Brain microvascular endothelial cell (primary cell): Measurements from ENCODE around the gene TBC1D10A.

Experiments
- DNase-seq: peaks from one replicate; pipeline ENCODE4 v3.0.0-alpha.2; 2020
- H3K27ac ChIP-seq: fragments of 250-450 bp; sonication (Bioruptor Pico); 2 replicates; pipeline ENCODE4 v1.5.1; 2020; ENCODE audit warnings: mild to moderate bottlenecking, moderate library complexity
- H3K27me3 ChIP-seq: fragments of 250-450 bp; sonication (Bioruptor Pico); replicated peaks from 2 replicates; pipeline ENCODE4 v1.5.1; 2020; ENCODE audit warnings: mild to moderate bottlenecking
- H3K36me3 ChIP-seq: fragments of 250-450 bp; sonication (Bioruptor Pico); replicated peaks from 2 replicates; pipeline ENCODE4 v1.5.1; 2020; ENCODE audit warnings: mild to moderate bottlenecking
- H3K4me3 ChIP-seq: 2 replicates; pipeline ENCODE4 v1.5.1; 2011; ENCODE audit warnings: low read depth, mild to moderate bottlenecking, control low read depth, low read length, moderate library complexity
- CTCF ChIP-seq: IDR thresholded peaks from 2 replicates; pipeline ENCODE4 v1.5.1; 2011; ENCODE audit warnings: low read depth, mild to moderate bottlenecking, moderate library complexity, low read length, control low read depth, inconsistent platforms; ENCODE audit errors: missing control alignments
- in situ Hi-C: cut with HindIII; loops from 2 replicates; pipeline ENCODE4 v1.10.0; 2017; ENCODE audit warnings: low sequenced_read_pairs, low pct_ligation_motif_present

Gene TBC1D10A, protein sequence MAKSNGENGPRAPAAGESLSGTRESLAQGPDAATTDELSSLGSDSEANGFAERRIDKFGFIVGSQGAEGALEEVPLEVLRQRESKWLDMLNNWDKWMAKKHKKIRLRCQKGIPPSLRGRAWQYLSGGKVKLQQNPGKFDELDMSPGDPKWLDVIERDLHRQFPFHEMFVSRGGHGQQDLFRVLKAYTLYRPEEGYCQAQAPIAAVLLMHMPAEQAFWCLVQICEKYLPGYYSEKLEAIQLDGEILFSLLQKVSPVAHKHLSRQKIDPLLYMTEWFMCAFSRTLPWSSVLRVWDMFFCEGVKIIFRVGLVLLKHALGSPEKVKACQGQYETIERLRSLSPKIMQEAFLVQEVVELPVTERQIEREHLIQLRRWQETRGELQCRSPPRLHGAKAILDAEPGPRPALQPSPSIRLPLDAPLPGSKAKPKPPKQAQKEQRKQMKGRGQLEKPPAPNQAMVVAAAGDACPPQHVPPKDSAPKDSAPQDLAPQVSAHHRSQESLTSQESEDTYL

GRCh38 chr22:30326706-30327362 lies at the start of gene TBC1D10A:
TBC1D10A (minus strand) TSS chr22:30326941; CDS start chr22:30326881, 60 bp downstream.
- peak within 1 kb of the TSS; percentile 79 for H3K4me3 ChIP-seq

DNA sequence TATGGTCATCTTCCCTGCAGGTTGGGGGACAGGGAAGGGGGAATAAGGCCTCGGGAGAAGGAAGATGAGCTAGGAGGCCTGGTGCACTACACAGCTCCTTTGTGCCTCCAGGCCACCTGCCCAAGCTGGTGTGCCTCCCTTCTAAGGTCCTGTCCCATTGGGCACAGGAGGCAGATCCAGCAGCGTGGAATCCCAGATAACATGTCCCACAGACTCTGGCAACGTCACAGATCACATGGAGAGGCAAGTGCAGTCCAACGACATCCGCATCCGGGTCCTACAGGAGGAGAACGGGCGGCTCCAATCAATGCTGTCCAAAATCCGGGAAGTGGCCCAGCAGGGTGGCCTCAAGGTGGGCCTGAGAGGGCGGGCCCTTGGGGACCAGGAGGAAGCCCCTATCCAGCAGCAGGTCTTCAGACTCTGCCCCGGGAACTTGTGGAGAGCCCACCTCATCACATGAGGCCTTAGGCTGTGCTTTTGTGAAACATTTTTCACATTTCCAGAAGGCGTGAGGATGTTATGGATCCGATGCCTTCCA lies 48.6 kb upstream of the TBC1D10A start:
- peaks cover 17% of the 10 kb centered on the region for H3K36me3 ChIP-seq
- in situ Hi-C loops, result no loop called here

More at GRCh38 chr22:30326706-30327362, at the start of gene TBC1D10A:
- Histone ChIP-seq H3K36me3 (peaks cover 4% of the 10 kb centered on the region), H3K27me3 (no peaks in the 10 kb centered on the region), H3K27ac (peak within 1 kb of the TSS; percentile 77)
- TF ChIP-seq CTCF, result no peak
- in situ Hi-C loops, result no loop called here
- DNase-seq, result peak; percentile 68

DNA sequence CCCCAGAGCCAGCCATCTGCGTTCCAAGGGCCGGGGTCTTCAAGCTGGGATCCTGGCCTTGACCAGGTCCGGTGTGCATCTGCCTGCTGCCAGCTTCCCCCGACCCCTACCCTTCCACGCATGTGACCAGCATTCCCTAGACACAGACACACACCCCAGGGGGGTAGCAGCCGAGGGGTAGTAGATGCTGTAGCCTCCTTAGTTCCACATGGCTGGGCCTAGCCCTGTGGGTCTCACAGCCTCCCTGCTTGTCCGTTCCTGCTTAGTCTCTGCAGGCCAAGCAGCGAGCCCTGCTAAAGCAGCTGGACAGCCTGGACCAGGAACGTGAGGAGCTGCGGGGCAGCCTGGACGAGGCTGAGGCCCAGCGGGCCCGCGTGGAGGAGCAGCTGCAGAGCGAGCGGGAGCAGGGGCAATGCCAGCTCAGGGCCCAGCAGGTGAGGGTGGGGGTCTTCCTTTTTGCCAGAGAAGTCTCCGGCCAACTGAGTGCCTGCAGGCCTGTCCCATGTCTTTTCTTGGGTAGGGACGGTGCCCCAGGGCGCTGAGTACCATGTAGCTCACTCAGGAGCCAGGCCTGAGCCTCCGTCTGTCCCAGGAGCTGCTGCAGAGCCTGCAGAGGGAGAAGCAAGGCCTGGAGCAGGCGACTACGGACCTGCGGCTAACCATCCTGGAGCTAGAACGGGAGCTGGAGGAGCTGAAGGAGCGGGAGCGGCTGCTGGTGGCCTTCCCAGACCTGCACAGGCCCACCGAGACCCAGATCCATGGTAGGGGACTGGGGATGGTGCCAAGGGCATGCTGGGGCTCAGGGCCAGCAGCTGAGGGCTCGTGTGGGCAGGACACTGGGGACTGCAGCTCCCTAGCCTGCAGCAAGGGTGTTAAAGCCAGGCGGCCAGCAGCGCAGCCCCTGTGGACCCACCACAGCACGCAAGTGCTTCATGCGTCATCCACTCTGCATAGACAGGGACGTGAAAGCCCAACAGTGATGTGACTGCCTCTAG lies 46.9 kb upstream of the TBC1D10A start:
- DNase-seq, result no peak
- Histone ChIP-seq H3K4me3 (no peak overlapping the region), H3K27ac (no peak overlapping the region), H3K36me3 (peaks cover 7% of the 10 kb centered on the region), H3K27me3 (no peaks in the 10 kb centered on the region)
- in situ Hi-C loops, result no loop called here
- no peak for TF ChIP-seq CTCF

More for the DNA sequence above, 48.6 kb upstream of the TBC1D10A start:
- no peak overlapping the region for H3K4me3 ChIP-seq
- H3K27ac ChIP-seq, result no peak overlapping the region
- no peak for DNase-seq
- no peaks in the 10 kb centered on the region for H3K27me3 ChIP-seq
- no peak for TF ChIP-seq CTCF

- no peak for DNase-seq
- Histone ChIP-seq H3K36me3 (peaks cover 6% of the 10 kb centered on the region), H3K4me3 (no peak overlapping the region), H3K27me3 (no peaks in the 10 kb centered on the region), H3K27ac (no peak overlapping the region)
- in situ Hi-C loops, result no loop called here
- no peak for TF ChIP-seq CTCF
These were observed 46.2 kb upstream of the TBC1D10A start for GRCh38 chr22:30372915-30373314.

GRCh38 chr22:30371981-30372380 lies 45.2 kb upstream of the TBC1D10A start:
- no peaks in the 10 kb centered on the region for H3K27me3 ChIP-seq
- no peak for DNase-seq
- in situ Hi-C loops, result no loop called here
- no peak overlapping the region for H3K27ac ChIP-seq
- no peak overlapping the region for H3K4me3 ChIP-seq
- no peak for TF ChIP-seq CTCF
- no peaks in the 10 kb centered on the region for H3K36me3 ChIP-seq
